Karpas-422 (cell line): ENCODE data around the gene DDX39B. TPM values are rescaled to one million over a fixed set of nuclear protein-coding genes. Genes with fewer than 3 reads are reported as not detected.
"Not testable (repeated sequence)": the region's sequence is repeated elsewhere in the genome, so short reads cannot be mapped to it uniquely, and the experiment has no call there.

Experiments
- DNase-seq: peaks from one replicate; pipeline ENCODE4 v3.0.0-alpha.2; 2015
- H2AFZ ChIP-seq: fragments of 200-600 bp; sonication (generic); 2 replicates; pipeline ENCODE4 v1.6.1; 2014; ENCODE audit warnings: antibody characterized with exemption, low read length, mixed read lengths
- H3K27ac ChIP-seq: fragments of 200-600 bp; sonication (generic); 2 replicates; pipeline ENCODE4 v1.5.1; 2014; ENCODE audit warnings: mild to moderate bottlenecking, low read length, moderate library complexity
- H3K27me3 ChIP-seq: fragments of 200-600 bp; sonication (generic); 2 replicates; pipeline ENCODE4 v1.6.1; 2014; ENCODE audit warnings: low read length, mixed read lengths
- H3K36me3 ChIP-seq: fragments of 200-600 bp; sonication (generic); 2 replicates; pipeline ENCODE4 v1.6.1; 2014; ENCODE audit warnings: low read length, mixed read lengths; ENCODE audit not compliant: insufficient read depth
- H3K4me1 ChIP-seq: fragments of 200-600 bp; sonication (generic); 2 replicates; pipeline ENCODE4 v1.6.1; 2014; ENCODE audit warnings: mild to moderate bottlenecking, low read length, mixed read lengths
- H3K4me2 ChIP-seq: fragments of 200-600 bp; sonication (generic); 2 replicates; pipeline ENCODE4 v1.6.1; 2014; ENCODE audit warnings: low read length, low read depth, mild to moderate bottlenecking; ENCODE audit not compliant: poor library complexity, severe bottlenecking
- H3K4me3 ChIP-seq: fragments of 200-600 bp; sonication (generic); 2 replicates; pipeline ENCODE4 v1.5.1; 2014; ENCODE audit warnings: mild to moderate bottlenecking, antibody characterized with exemption, low read length, mixed read lengths
- H3K79me2 ChIP-seq: fragments of 200-600 bp; sonication (generic); 2 replicates; pipeline ENCODE4 v1.6.1; 2014; ENCODE audit warnings: mild to moderate bottlenecking, low read length, mixed read lengths
- H3K9ac ChIP-seq: fragments of 200-600 bp; sonication (generic); 2 replicates; pipeline ENCODE4 v1.6.0; 2014; ENCODE audit warnings: low read length
- H3K9me2 ChIP-seq: fragments of 200-600 bp; sonication (generic), shearing (Covaris generic); replicated peaks from 2 replicates; pipeline ENCODE4 v1.6.0; 2014; ENCODE audit warnings: mild to moderate bottlenecking, low read length, moderate library complexity; ENCODE audit not compliant: insufficient read depth
- H3K9me3 ChIP-seq: fragments of 300-700, 200-600 bp; sonication (generic); 2 replicates; pipeline ENCODE4 v1.6.1; 2014; ENCODE audit warnings: low read length, mixed read lengths
- H4K20me1 ChIP-seq: fragments of 200-600 bp; sonication (generic); 2 replicates; pipeline ENCODE4 v1.6.1; 2014; ENCODE audit warnings: mild to moderate bottlenecking, antibody characterized with exemption, low read length, low read depth; ENCODE audit not compliant: insufficient read depth
- total RNA-seq: library from RNA; depleted of rRNA; stranded (reverse); fragments of >200 nt; shearing (Covaris generic); gene quantifications from 2 replicates; pipeline ENCODE4 v1.2.3, GENCODE V29; 2014; ENCODE audit warnings: low replicate concordance; rRNA removed

Gene DDX39B
- total RNA-seq: 412 and 561 TPM in 2 replicates

GRCh38 chr6:31541658-31542521 is at the start of gene DDX39B:
Gene DDX39B, minus strand, starts transcription at chr6:31542003. Its CDS starts 1,471 bp downstream, at chr6:31540532.
- H3K4me2 ChIP-seq: peak within 1 kb of the TSS; percentile 98
- no peaks in the 10 kb centered on the region for H3K27me3 ChIP-seq
- peaks cover 64% of the 10 kb centered on the region for H3K4me1 ChIP-seq
- H3K27ac ChIP-seq: peak within 1 kb of the TSS; percentile 95
- H4K20me1 ChIP-seq: peaks cover 34% of the 10 kb centered on the region
- H3K9me2 ChIP-seq: no peaks in the 10 kb centered on the region
- H3K36me3 ChIP-seq: peaks cover 42% of the 10 kb centered on the region
- H3K9me3 ChIP-seq: no peaks in the 10 kb centered on the region
- peak; percentile 98 for DNase-seq
- H3K79me2 ChIP-seq: peaks cover 55% of the 10 kb centered on the region
- no peak within 1 kb of the TSS for H2AFZ ChIP-seq
- peak within 1 kb of the TSS; percentile 96 for H3K9ac ChIP-seq
- H3K4me3 ChIP-seq: peak within 1 kb of the TSS; percentile 96

- H3K36me3 ChIP-seq, DNase-seq, H3K4me2 ChIP-seq, H3K27ac ChIP-seq, H3K9me2 ChIP-seq, H2AFZ ChIP-seq, H3K9ac ChIP-seq, H3K79me2 ChIP-seq, H3K9me3 ChIP-seq, H4K20me1 ChIP-seq, H3K4me3 ChIP-seq, H3K27me3 ChIP-seq: not testable (repeated sequence)
- H3K4me1 ChIP-seq: peaks cover 16% of the 10 kb centered on the region
These were observed 48.9 kb upstream of the DDX39B start for GRCh38 chr6:31590691-31591090.

GRCh38 chr6:31588871-31589650 is 47.3 kb upstream of the DDX39B start:
- Histone ChIP-seq H3K4me2 (no peak overlapping the region), H3K9me3 (no peaks in the 10 kb centered on the region), H3K9me2 (no peaks in the 10 kb centered on the region), H2AFZ (no peak overlapping the region), H4K20me1 (no peaks in the 10 kb centered on the region), H3K4me1 (peaks cover 31% of the 10 kb centered on the region), H3K9ac (no peak overlapping the region), H3K27me3 (no peaks in the 10 kb centered on the region), H3K36me3 (no peaks in the 10 kb centered on the region), H3K4me3 (no peak overlapping the region), H3K27ac (no peak overlapping the region), H3K79me2 (no peaks in the 10 kb centered on the region)
- no peak for DNase-seq

- Histone ChIP-seq H3K9me3 (no peaks in the 10 kb centered on the region), H3K9me2 (no peaks in the 10 kb centered on the region), H3K27ac (no peak overlapping the region), H3K4me2 (no peak overlapping the region), H2AFZ (no peak overlapping the region), H3K4me1 (peaks cover 31% of the 10 kb centered on the region), H3K79me2 (no peaks in the 10 kb centered on the region), H3K4me3 (no peak overlapping the region), H4K20me1 (no peaks in the 10 kb centered on the region), H3K9ac (no peak overlapping the region), H3K27me3 (no peaks in the 10 kb centered on the region), H3K36me3 (no peaks in the 10 kb centered on the region)
- no peak for DNase-seq
These were observed 46.3 kb upstream of the DDX39B start for GRCh38 chr6:31587791-31588777.

GRCh38 chr6:31586599-31587281 is 44.9 kb upstream of the DDX39B start:
- Histone ChIP-seq H4K20me1 (no peaks in the 10 kb centered on the region), H2AFZ (no peak overlapping the region)

GRCh38 chr6:31586008-31586407 is 44.2 kb upstream of the DDX39B start, which contains the start of gene LST1:
Gene LST1, plus strand, starts transcription at chr6:31586277. Its CDS starts 1,023 bp downstream, at chr6:31587300.
- peak within 1 kb of the TSS; percentile 76 for H3K27ac ChIP-seq
- no peaks in the 10 kb centered on the region for H4K20me1 ChIP-seq
- H2AFZ ChIP-seq: no peak within 1 kb of the TSS
- peaks cover 44% of the 10 kb centered on the region for H3K4me1 ChIP-seq
- H3K4me2 ChIP-seq: peak within 1 kb of the TSS; percentile 40
- peak within 1 kb of the TSS; percentile 38 for H3K9ac ChIP-seq
- H3K36me3 ChIP-seq: no peaks in the 10 kb centered on the region
- peaks cover 9% of the 10 kb centered on the region; the same call in 1 of the 2 replicates for H3K79me2 ChIP-seq
- no peak within 1 kb of the TSS for H3K4me3 ChIP-seq
- DNase-seq: peak; percentile 46
- H3K9me3 ChIP-seq: no peaks in the 10 kb centered on the region
- H3K27me3 ChIP-seq: no peaks in the 10 kb centered on the region
- H3K9me2 ChIP-seq: no peaks in the 10 kb centered on the region

More at GRCh38 chr6:31586599-31587281, 44.9 kb upstream of the DDX39B start:
- Histone ChIP-seq H3K4me2 (peak overlapping the region; percentile 40), H3K36me3 (no peaks in the 10 kb centered on the region), H3K9ac (peak overlapping the region; percentile 38), H3K4me1 (peaks cover 41% of the 10 kb centered on the region), H3K9me3 (no peaks in the 10 kb centered on the region), H3K27ac (peak overlapping the region; percentile 55), H3K4me3 (no peak overlapping the region), H3K27me3 (no peaks in the 10 kb centered on the region), H3K9me2 (no peaks in the 10 kb centered on the region), H3K79me2 (peaks cover 2% of the 10 kb centered on the region; the same call in 1 of the 2 replicates)
- DNase-seq: peak; percentile 75

- DNase-seq: peak; percentile 91
- no peaks in the 10 kb centered on the region for H4K20me1 ChIP-seq
- no peak overlapping the region for H3K4me3 ChIP-seq
- H3K4me2 ChIP-seq: peak overlapping the region; percentile 40
- H3K27me3 ChIP-seq: no peaks in the 10 kb centered on the region
- no peak overlapping the region for H2AFZ ChIP-seq
- H3K4me1 ChIP-seq: peaks cover 46% of the 10 kb centered on the region
- H3K9ac ChIP-seq: peak overlapping the region; percentile 38
- no peaks in the 10 kb centered on the region for H3K9me3 ChIP-seq
- no peaks in the 10 kb centered on the region for H3K9me2 ChIP-seq
- H3K27ac ChIP-seq: peak overlapping the region; percentile 76
- no peaks in the 10 kb centered on the region for H3K36me3 ChIP-seq
- H3K79me2 ChIP-seq: peaks cover 9% of the 10 kb centered on the region; the same call in 1 of the 2 replicates
These were observed 43.7 kb upstream of the DDX39B start for GRCh38 chr6:31585491-31585890.
